Esophagus muscularis mucosa (tissue), 2 donors: ENCODE data around the gene LRRC8C.

Experiments used
- POLR2A ChIP-seq: fragments of 450-650 bp; IDR thresholded peaks from one replicate; pipeline ENCODE4 v1.6.1; 2017; ENCODE audit warnings: antibody characterized with exemption, moderate library complexity, mild to moderate bottlenecking, low read depth
- POLR2AphosphoS5 ChIP-seq, 2 donors: sonication (generic); formaldehyde crosslinking; IDR thresholded peaks; one replicate each; pipeline ENCODE4 v1.6.1; 2017; ENCODE audit warnings: antibody characterized with exemption in 2 of 2

GRCh38 chr1:89695847-89696246 is 62.9 kb downstream of the LRRC8C start:
- TF ChIP-seq POLR2A (no peak), POLR2AphosphoS5 (IDR thresholded peaks at IDR 0.05) (no peak)
